Measurements from ENCODE around the gene ADAMTS17. TPM values are rescaled to one million over a fixed set of nuclear protein-coding genes. Genes with fewer than 3 reads are reported as not detected.

Gene ADAMTS17
- polyA plus RNA-seq, 2 of the 4 experiments (the other 2 are of a cell fraction), result 0.05 TPM; not detected in 1

DNA sequence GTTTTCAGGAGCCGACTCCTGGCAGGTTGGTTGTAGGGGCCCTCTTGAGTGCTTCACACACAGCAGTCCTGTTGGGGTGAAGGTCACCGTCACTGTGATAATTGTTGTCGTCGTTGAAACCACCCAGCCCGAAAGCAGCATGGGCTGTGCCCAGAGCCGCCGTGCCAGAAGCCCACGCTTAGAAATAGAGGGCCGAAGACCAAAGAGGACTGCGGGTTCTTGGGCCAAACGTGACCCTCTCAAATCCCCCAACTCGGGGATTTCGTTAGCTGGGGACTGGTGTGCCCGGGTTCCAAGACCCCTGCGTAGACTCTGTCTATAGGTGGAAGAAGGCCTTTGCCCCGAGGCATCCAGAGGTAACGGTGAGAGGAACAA lies 7.5 kb upstream of the ADAMTS17 start:
- TF ChIP-seq ZNF302 (CRISPR knock-in tag; IDR thresholded peaks at IDR 0.05), result no peak
- TF ChIP-seq TFCP2L1 (CRISPR knock-in tag; IDR thresholded peaks at IDR 0.05), result no peak
- no peak for TF ChIP-seq SMC3 (IDR thresholded peaks at IDR 0.05)
- TF ChIP-seq, protein P1, sequence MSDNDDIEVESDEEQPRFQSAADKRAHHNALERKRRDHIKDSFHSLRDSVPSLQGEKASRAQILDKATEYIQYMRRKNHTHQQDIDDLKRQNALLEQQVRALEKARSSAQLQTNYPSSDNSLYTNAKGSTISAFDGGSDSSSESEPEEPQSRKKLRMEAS (IDR thresholded peaks at IDR 0.05), result no peak
- peak overlapping the region; percentile 60; the same call in 2 of the 3 replicates for H3K4me3 ChIP-seq
- 48% methylated on average over 17 of the region's 17 CpGs for WGBS (ENCODE audit: missing lambda C conversion rate)

DNA sequence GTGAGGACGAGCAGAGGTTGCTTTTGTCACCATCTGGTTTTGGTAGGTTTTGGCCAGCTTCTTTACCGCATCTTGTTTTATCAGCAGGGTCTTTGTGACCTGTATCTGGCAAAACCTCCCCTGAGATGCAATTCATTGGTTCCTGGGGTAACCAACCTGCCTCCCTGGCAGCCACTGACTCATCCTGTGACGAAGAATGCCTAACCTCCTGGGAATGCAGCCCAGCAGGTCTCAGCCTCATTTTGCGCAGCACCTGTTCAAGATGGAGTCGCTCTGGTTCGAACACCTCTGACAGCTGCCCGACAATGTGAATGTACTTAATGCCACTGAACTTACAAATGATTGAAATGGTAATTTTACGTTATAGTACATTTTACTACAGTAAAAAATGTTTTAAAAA lies 6.8 kb upstream of the ADAMTS17 start:
- no peak for FAIRE-seq
- CTCF ChIA-PET, result interaction anchor here (1.1 to 10.2 kb wide), 13 partner anchors 12 to 424 kb away, joined by 3 to 291 read pairs (median 11); no protein-coding TSS in a partner anchor

More for the DNA sequence above, 7.5 kb upstream of the ADAMTS17 start:
- H3K4me2 ChIP-seq, result peak overlapping the region; percentile 87
- ChIA-PET POLR2A (interaction anchor here (0.6 to 2.2 kb wide), 5 partner anchors 10 to 253 kb away, joined by 3 to 15 read pairs (median 8); partner anchors contain the start of genes ASB7 and LINS1), CTCF (interaction anchor here (0.6 to 10.2 kb wide), 47 partner anchors 10 to 1831 kb away, joined by 3 to 291 read pairs (median 5); no protein-coding TSS in a partner anchor)
- DNase-seq (ENCODE audit: low read depth in 1 of 2, low spot score in 1 of 2), result no peak
- H3K4me1 ChIP-seq, result peaks cover 9% of the 10 kb centered on the region
- no peak for FAIRE-seq
- peak overlapping the region; percentile 90 to 97; a peak in 4 of 6 replicates for H3K27ac ChIP-seq
- H3K9me3 ChIP-seq, result peaks cover 12% of the 10 kb centered on the region
- ATAC-seq, result no peak

DNA sequence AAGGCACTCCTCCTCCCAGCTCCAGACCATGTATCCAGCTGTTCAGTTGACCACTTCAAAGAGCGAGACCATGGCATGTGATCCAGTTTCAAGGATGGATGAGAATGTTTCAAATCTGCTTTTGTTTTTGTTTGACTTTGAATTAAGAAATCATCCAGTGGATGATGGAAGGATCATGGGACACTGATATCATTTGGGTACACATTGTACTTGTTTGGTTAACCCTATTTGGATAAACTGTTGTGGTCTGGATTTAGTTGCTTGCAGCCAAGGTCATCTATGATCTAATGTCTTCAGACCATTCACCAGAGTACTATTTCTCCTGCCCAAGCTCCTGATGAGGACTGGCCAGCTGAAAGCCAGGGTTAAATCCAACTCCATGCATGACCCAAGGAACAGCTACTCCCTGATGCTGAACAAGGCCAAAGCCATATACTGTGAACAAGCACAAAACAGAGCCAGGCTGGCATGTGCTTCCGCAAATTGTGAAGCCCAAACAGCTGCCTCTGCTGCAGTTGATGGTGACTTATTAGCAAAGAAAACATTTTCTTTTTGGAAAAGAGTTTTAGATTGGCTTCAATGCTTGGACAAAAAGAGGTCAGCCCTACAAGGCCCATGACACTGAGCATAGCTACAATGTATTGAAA lies 5.2 kb upstream of the ADAMTS17 start:
- DNase-seq (ENCODE audit: low read depth in 1 of 2, low spot score in 1 of 2), result no peak
- no peak overlapping the region for H3K27ac ChIP-seq
- FAIRE-seq, result no peak
- H3K9me3 ChIP-seq, result peaks cover 8% of the 10 kb centered on the region
- H3K4me1 ChIP-seq, result peaks cover 9% of the 10 kb centered on the region
- WGBS (ENCODE audit: missing lambda C conversion rate), result 80% methylated on average over 2 of the region's 2 CpGs
- ChIA-PET POLR2A (interaction anchor here (0.7 kb wide), 1 partner anchor 407 kb away, joined by 3 read pairs; no protein-coding TSS in a partner anchor), CTCF (interaction anchor here (0.5 to 10.2 kb wide), 4 partner anchors 10 to 225 kb away, joined by 3 to 291 read pairs (median 144); no protein-coding TSS in a partner anchor)
- H3K4me2 ChIP-seq, result no peak overlapping the region
- no peak overlapping the region for H3K4me3 ChIP-seq
- TF ChIP-seq, protein P2, sequence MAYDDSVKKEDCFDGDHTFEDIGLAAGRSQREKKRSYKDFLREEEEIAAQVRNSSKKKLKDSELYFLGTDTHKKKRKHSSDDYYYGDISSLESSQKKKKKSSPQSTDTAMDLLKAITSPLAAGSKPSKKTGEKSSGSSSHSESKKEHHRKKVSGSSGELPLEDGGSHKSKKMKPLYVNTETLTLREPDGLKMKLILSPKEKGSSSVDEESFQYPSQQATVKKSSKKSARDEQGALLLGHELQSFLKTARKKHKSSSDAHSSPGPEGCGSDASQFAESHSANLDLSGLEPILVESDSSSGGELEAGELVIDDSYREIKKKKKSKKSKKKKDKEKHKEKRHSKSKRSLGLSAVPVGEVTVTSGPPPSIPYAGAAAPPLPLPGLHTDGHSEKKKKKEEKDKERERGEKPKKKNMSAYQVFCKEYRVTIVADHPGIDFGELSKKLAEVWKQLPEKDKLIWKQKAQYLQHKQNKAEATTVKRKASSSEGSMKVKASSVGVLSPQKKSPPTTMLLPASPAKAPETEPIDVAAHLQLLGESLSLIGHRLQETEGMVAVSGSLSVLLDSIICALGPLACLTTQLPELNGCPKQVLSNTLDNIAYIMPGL (CRISPR knock-in tag; IDR thresholded peaks at IDR 0.05; ENCODE audit: borderline replicate concordance), result no peak
- TF ChIP-seq HOXB5 (CRISPR knock-in tag; IDR thresholded peaks at IDR 0.05) (no peak), RARB (CRISPR knock-in tag; IDR thresholded peaks at IDR 0.05) (no peak), TFCP2L1 (CRISPR knock-in tag; IDR thresholded peaks at IDR 0.05) (no peak), HOXA7 (CRISPR knock-in tag; IDR thresholded peaks at IDR 0.05) (no peak), JUN (IDR thresholded peaks at IDR 0.05) (no peak), POLR2AphosphoS2 (conservative IDR thresholded peaks at IDR 0.05; ENCODE audit: low read length) (no peak), CBX2 (IDR thresholded peaks at IDR 0.05; ENCODE audit: borderline replicate concordance, low read depth) (no peak), ZC3H11A (IDR thresholded peaks at IDR 0.05) (no peak), HOXB13 (CRISPR knock-in tag; IDR thresholded peaks at IDR 0.05; ENCODE audit: low read depth) (no peak), CEBPB (IDR thresholded peaks at IDR 0.05) (no peak), FOSB (CRISPR knock-in tag; IDR thresholded peaks at IDR 0.05) (no peak), RNF2 (IDR thresholded peaks at IDR 0.05; ENCODE audit: borderline replicate concordance, low read depth) (no peak), EP300 (IDR thresholded peaks at IDR 0.05) (no peak)
- TF ChIP-seq, protein P3, sequence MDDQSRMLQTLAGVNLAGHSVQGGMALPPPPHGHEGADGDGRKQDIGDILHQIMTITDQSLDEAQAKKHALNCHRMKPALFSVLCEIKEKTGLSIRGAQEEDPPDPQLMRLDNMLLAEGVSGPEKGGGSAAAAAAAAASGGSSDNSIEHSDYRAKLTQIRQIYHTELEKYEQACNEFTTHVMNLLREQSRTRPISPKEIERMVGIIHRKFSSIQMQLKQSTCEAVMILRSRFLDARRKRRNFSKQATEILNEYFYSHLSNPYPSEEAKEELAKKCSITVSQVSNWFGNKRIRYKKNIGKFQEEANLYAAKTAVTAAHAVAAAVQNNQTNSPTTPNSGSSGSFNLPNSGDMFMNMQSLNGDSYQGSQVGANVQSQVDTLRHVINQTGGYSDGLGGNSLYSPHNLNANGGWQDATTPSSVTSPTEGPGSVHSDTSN (IDR thresholded peaks at IDR 0.05), result no peak
- TF ChIP-seq, protein P4, sequence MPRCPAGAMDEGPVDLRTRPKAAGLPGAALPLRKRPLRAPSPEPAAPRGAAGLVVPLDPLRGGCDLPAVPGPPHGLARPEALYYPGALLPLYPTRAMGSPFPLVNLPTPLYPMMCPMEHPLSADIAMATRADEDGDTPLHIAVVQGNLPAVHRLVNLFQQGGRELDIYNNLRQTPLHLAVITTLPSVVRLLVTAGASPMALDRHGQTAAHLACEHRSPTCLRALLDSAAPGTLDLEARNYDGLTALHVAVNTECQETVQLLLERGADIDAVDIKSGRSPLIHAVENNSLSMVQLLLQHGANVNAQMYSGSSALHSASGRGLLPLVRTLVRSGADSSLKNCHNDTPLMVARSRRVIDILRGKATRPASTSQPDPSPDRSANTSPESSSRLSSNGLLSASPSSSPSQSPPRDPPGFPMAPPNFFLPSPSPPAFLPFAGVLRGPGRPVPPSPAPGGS (IDR thresholded peaks at IDR 0.05), result no peak
- no peak for ATAC-seq

More for the DNA sequence above, 6.8 kb upstream of the ADAMTS17 start:
- 72% methylated on average over 8 of the region's 8 CpGs for WGBS (ENCODE audit: missing lambda C conversion rate)
- no peak for TF ChIP-seq FOSL2 (IDR thresholded peaks at IDR 0.05)
- TF ChIP-seq FOSL2 (CRISPR knock-in tag; IDR thresholded peaks at IDR 0.05), result no peak
- TF ChIP-seq SREBF2 (IDR thresholded peaks at IDR 0.05), result no peak
- TF ChIP-seq CBX2 (IDR thresholded peaks at IDR 0.05; ENCODE audit: borderline replicate concordance, low read depth), result no peak
- no peak for TF ChIP-seq KDM5A (IDR thresholded peaks at IDR 0.05)
- TF ChIP-seq POLR2A (IDR thresholded peaks at IDR 0.05; ENCODE audit: low read length), result no peak
- no peak for TF ChIP-seq MYC (IDR thresholded peaks at IDR 0.05; ENCODE audit: borderline replicate concordance, low read length)
- no peak for TF ChIP-seq EP300 (IDR thresholded peaks at IDR 0.05)
- no peak for TF ChIP-seq POLR2AphosphoS2 (conservative IDR thresholded peaks at IDR 0.05; ENCODE audit: low read length)
- no peak for TF ChIP-seq KDM1A (IDR thresholded peaks at IDR 0.05; ENCODE audit: low read depth)
- no peak for TF ChIP-seq ESRRA (IDR thresholded peaks at IDR 0.05; ENCODE audit: borderline replicate concordance, low read length)
- TF ChIP-seq RCOR1 (IDR thresholded peaks at IDR 0.05; ENCODE audit: low read depth, low read length), result no peak
- TF ChIP-seq, protein P5, sequence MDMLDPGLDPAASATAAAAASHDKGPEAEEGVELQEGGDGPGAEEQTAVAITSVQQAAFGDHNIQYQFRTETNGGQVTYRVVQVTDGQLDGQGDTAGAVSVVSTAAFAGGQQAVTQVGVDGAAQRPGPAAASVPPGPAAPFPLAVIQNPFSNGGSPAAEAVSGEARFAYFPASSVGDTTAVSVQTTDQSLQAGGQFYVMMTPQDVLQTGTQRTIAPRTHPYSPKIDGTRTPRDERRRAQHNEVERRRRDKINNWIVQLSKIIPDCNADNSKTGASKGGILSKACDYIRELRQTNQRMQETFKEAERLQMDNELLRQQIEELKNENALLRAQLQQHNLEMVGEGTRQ (IDR thresholded peaks at IDR 0.05), result no peak
- no peak for TF ChIP-seq NR3C1 (IDR thresholded peaks at IDR 0.05)
- TF ChIP-seq RNF2 (IDR thresholded peaks at IDR 0.05; ENCODE audit: borderline replicate concordance, low read depth), result no peak
- no peak for TF ChIP-seq BHLHE40 (IDR thresholded peaks at IDR 0.05; ENCODE audit: low read depth, low read length)
- TF ChIP-seq ZNF302 (CRISPR knock-in tag; IDR thresholded peaks at IDR 0.05), result no peak
- no peak for TF ChIP-seq GATA3 (IDR thresholded peaks at IDR 0.05; ENCODE audit: borderline replicate concordance)
- TF ChIP-seq HDAC2 (IDR thresholded peaks at IDR 0.05), result no peak
- POLR2A ChIA-PET, result no interaction called here
- DNase-seq (ENCODE audit: low read depth in 1 of 2, low spot score in 1 of 2) (no peak), ATAC-seq (no peak)
- peaks cover 9% of the 10 kb centered on the region for H3K4me1 ChIP-seq
- no peak overlapping the region for H3K27ac ChIP-seq
- H3K4me3 ChIP-seq, result no peak overlapping the region
- H3K9me3 ChIP-seq, result peaks cover 12% of the 10 kb centered on the region
- no peak overlapping the region for H3K4me2 ChIP-seq

Data from A549 (cell line).